Fibroblast of the aortic adventitia (primary cell): ENCODE measurements around the gene SUSD2. TPM values are rescaled to one million over a fixed set of nuclear protein-coding genes. Genes with fewer than 3 reads are reported as not detected.

Experiments
- DNase-seq: peaks from one replicate; pipeline ENCODE4 v3.0.0-alpha.2; 2010; ENCODE audit warnings: low read depth
- H3K4me3 ChIP-seq: 2 replicates; pipeline ENCODE4 v1.5.1; 2011; ENCODE audit warnings: low read depth, mild to moderate bottlenecking, control low read depth, low read length, moderate library complexity
- CTCF ChIP-seq: IDR thresholded peaks from 2 replicates; pipeline ENCODE4 v1.5.1; 2011; ENCODE audit warnings: mild to moderate bottlenecking, low read length, control low read depth, inconsistent platforms; ENCODE audit not compliant: insufficient read depth
- total RNA-seq: library from RNA; depleted of rRNA; stranded (reverse); fragments of >200 nt; gene quantifications from 2 replicates; pipeline ENCODE4 v1.2.3, GENCODE V29; 2012; ENCODE audit warnings: low replicate concordance

Gene SUSD2
- total RNA-seq, 1 donor = 0.99 TPM

DNA sequence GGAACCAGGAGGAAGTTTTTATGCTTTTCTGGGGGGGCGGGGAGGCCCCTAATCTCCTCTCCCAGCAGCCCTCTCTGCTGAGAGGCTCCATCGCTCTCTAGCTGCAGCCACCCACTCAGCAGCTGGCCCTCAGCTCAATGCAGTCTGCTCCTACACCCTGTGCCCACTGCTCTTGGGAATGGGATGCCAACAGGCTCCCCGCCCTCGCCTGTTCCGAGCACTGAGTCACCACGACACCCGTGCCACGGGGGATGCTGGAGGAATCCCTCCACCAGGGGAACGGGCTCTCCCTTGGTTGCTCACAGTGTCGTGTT, 23.5 kb upstream of the SUSD2 start:
- no peak overlapping the region for H3K4me3 ChIP-seq
- no peak for TF ChIP-seq CTCF
- no peak for DNase-seq

DNA sequence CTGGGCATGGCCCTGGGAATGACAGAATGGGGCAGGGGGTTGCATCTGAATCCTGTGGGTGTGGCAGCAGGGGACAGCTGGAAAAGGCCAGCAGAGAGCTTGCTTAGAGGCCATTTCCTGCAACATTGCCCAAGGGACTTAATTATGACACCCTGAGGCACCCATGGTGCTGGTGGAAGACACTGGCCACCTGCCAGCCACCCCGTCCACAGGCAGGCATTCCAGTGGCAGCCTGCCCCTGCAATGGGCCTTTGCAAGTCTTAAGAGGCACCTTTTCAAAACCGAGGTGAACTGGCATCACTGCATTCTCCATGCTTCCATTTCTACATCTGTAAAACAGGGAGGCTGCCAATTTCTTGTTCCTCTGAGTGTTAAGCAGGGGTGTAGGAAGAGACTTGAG, 21.6 kb upstream of the SUSD2 start:
- no peak overlapping the region for H3K4me3 ChIP-seq
- TF ChIP-seq CTCF = no peak

DNA sequence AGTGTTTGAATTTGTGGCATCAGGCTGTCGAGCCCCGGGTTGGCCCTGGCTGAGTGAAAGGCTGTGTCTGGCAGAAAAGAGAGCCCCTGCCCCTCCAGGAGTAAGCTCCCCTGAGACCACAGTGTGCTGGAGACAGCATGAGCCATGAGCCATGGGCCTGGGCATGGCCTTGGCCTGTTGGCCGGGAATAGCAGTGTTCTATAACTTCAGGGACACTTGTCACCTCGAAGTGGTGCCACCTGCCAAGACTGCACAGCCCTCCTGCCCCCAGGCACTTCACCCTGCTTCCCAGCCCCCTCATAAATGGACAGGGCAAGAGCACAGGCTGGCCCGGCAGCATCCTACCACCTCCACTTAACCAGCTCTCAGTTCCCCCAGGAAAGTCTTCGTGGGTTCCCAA, 20.7 kb upstream of the SUSD2 start:
- DNase-seq = no peak
- H3K4me3 ChIP-seq = no peak overlapping the region
- no peak for TF ChIP-seq CTCF

More for the DNA sequence above, 21.6 kb upstream of the SUSD2 start:
- DNase-seq = no peak

DNA sequence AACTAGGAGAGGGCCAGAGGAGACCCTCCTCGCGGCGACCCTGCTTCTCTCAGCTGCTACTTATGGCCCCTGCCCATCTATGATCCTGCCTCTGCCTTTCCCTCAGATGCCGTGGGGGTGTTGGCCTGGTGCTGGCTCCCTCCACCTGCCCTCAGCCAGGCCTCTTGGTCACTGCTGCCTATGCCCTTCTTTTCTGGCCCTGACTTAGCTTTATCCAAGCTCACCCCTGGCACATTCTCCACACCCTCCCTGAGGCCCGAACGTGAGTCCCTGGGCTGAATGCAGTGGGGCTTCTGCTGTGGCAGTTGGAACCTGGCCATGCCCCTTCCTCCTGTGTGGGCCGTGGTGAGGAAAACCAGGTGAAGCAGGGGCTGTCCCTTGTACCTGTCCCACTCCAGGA, 19.8 kb upstream of the SUSD2 start:
- DNase-seq = no peak
- TF ChIP-seq CTCF = no peak
- no peak overlapping the region for H3K4me3 ChIP-seq

GRCh38 chr22:24161909-24162308, 19.4 kb upstream of the SUSD2 start:
- no peak overlapping the region for H3K4me3 ChIP-seq
- no peak for TF ChIP-seq CTCF

DNA sequence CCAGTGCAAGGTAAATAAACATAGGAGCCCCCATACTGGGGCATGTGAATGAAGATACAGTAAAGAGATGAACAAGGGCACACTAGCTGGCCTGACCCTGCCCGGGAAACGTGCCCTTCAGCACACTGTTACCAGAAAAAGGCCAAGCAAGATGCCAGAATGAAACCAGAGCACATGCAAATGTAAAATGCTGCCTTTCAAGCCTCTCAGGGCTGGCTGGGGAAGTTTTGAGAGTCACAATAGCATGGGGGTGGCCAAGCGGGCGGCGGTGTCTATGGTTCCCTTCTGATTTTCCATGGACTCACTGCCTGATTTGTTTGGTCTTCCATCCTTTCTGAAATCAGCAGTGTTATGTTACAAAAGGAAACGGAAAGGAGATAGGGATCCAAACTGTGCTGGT, 18.9 kb upstream of the SUSD2 start:
- no peak for DNase-seq
- TF ChIP-seq CTCF = no peak
- no peak overlapping the region for H3K4me3 ChIP-seq

More at GRCh38 chr22:24161909-24162308, 19.4 kb upstream of the SUSD2 start:
- no peak for DNase-seq

DNA sequence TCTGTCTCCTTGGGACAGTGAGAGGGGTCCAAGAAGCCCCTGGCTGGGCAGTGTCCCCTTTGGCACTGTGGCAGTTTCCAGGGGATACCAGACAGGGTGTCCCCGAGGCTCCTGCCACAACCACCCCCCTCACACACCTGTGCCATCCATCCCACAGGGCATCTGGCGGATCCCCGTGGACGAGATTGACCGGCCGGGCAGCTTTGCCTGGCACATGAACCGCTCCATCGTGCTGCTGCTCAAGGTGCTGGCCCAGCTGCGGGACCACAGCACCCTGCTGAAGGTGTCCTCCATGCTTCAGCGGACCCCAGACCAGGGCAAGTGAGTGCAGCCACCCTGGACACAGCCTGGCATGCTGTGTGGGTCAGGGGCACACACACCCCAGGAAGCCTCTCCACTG, 17.0 kb upstream of the SUSD2 start:
- DNase-seq = no peak
- no peak overlapping the region for H3K4me3 ChIP-seq
- TF ChIP-seq CTCF = no peak
